SK-N-SH (cell line): Measurements from ENCODE around the gene CCDC57. TPM values are rescaled to one million over a fixed set of nuclear protein-coding genes. Genes with fewer than 3 reads are reported as not detected.

Experiments
- CTCF ChIA-PET: fragments of 300-600, 350-600 bp; formaldehyde crosslinking; extraction: SDS; loops from one replicate; lab custom pipeline; 2021; lab: Yijun Ruan, JAX
- POLR2A ChIA-PET: fragments of 350-600 bp; sonication (Branson Sonifier 250); formaldehyde crosslinking; extraction: SDS; loops from one replicate; lab custom pipeline; 2020; ENCODE audit warnings: antibody characterized with exemption, inconsistent platforms; lab: Yijun Ruan, JAX
- DNase-seq: peaks from one replicate; pipeline ENCODE4 v3.0.0; 2012
- H2AFZ ChIP-seq: fragments of 200-600 bp; sonication (generic); 2 replicates; pipeline ENCODE4 v1.8.1; 2016; ENCODE audit warnings: antibody characterized with exemption, mild to moderate bottlenecking, low read depth
- H3F3A ChIP-seq: fragments of 200-600 bp; sonication (generic); replicated peaks from 2 replicates; pipeline ENCODE3; 2016; ENCODE audit warnings: antibody characterized with exemption, mild to moderate bottlenecking; ENCODE audit not compliant: insufficient read depth
- H3K27ac ChIP-seq, 2 experiments: fragments of 200-500 bp in 1 of 2; fragments of 200-600 bp in 1 of 2; sonication (Bioruptor generic) in 1 of 2; sonication (generic), shearing (Covaris generic) in 1 of 2; 2 replicates each; pipeline versions ENCODE4 v1.5.1 to v1.6.1; 2014 to 2016; ENCODE audit warnings: low read depth in 2 of 2, inconsistent platforms in 1 of 2, low read length in 1 of 2, mild to moderate bottlenecking in 1 of 2, mixed read lengths in 1 of 2
- H3K27me3 ChIP-seq: fragments of 200-600 bp; sonication (generic), shearing (Covaris generic); 2 replicates; pipeline ENCODE4 v1.6.1; 2016; ENCODE audit warnings: mixed run types; ENCODE audit not compliant: insufficient read depth
- H3K36me3 ChIP-seq, 2 experiments: fragments of 200-500 bp in 1 of 2; fragments of 200-600 bp in 1 of 2; sonication (Bioruptor generic) in 1 of 2; sonication (generic) in 1 of 2; replicated peaks in 1 of 2; 2 replicates each; pipeline versions ENCODE3 to v1.5.1; 2014 to 2016; ENCODE audit warnings: low read length in 1 of 2, mild to moderate bottlenecking in 1 of 2; ENCODE audit not compliant: insufficient read depth in 2 of 2, control insufficient read depth in 1 of 2
- H3K4me1 ChIP-seq, 2 experiments: fragments of 200-500 bp in 1 of 2; fragments of 200-600 bp in 1 of 2; sonication (Bioruptor generic) in 1 of 2; sonication (generic), shearing (Covaris generic) in 1 of 2; 2 replicates each; pipeline versions ENCODE4 v1.5.1 to v1.6.1; 2014 to 2016; ENCODE audit warnings: low read depth in 1 of 2, low read length in 1 of 2, mixed run types in 1 of 2; ENCODE audit not compliant: insufficient read depth in 2 of 2, control insufficient read depth in 1 of 2
- H3K4me2 ChIP-seq: fragments of 200-600 bp; sonication (generic), shearing (Covaris generic); 2 replicates; pipeline ENCODE4 v1.6.1; 2017; ENCODE audit warnings: mixed run types
- H3K4me3 ChIP-seq, 2 experiments: fragments of 200-500 bp in 1 of 2; fragments of 200-600 bp in 1 of 2; sonication (Bioruptor generic) in 1 of 2; sonication (generic), shearing (Covaris generic) in 1 of 2; 2 replicates each; pipeline versions ENCODE4 v1.5.1 to v1.8.1; 2014 to 2016; ENCODE audit warnings: low read depth in 2 of 2, inconsistent platforms in 1 of 2, low read length in 1 of 2, mild to moderate bottlenecking in 1 of 2, mixed read lengths in 1 of 2, moderate library complexity in 1 of 2
- H3K79me2 ChIP-seq: fragments of 200-600 bp; sonication (generic); 2 replicates; pipeline ENCODE4 v1.8.1; 2017; ENCODE audit warnings: mild to moderate bottlenecking; ENCODE audit not compliant: insufficient read depth
- H3K9ac ChIP-seq: fragments of 200-600 bp; sonication (generic); 2 replicates; pipeline ENCODE4 v1.6.1; 2017; ENCODE audit warnings: mixed run types
- H3K9me2 ChIP-seq: fragments of 200-600 bp; sonication (generic); 2 replicates; pipeline ENCODE4 v1.6.1; 2017; ENCODE audit warnings: mixed run types
- H3K9me3 ChIP-seq: fragments of 200-600 bp; sonication (generic); 2 replicates; pipeline ENCODE4 v1.6.1; 2017; ENCODE audit warnings: mixed run types, mild to moderate bottlenecking, moderate library complexity
- H4K20me1 ChIP-seq: fragments of 200-600 bp; sonication (generic); 2 replicates; pipeline ENCODE4 v1.6.1; 2017; ENCODE audit warnings: mild to moderate bottlenecking, mixed run types; ENCODE audit not compliant: insufficient read depth
- CHD2 ChIP-seq: fragments of 150-350 bp; IDR thresholded peaks from 2 replicates; pipeline ENCODE4 v1.6.1; 2018; ENCODE audit warnings: low read length; ENCODE audit not compliant: partially characterized antibody
- CTCF ChIP-seq: fragments of 200-600 bp; sonication (generic); IDR thresholded peaks from 2 replicates; pipeline ENCODE4 v1.6.1; 2017; ENCODE audit warnings: antibody characterized with exemption, mild to moderate bottlenecking, moderate library complexity
- EP300 ChIP-seq, 2 experiments: IDR thresholded peaks; 2 replicates each; pipeline versions ENCODE4 v1.4.0 to v1.6.1; 2012; ENCODE audit warnings: borderline replicate concordance in 1 of 2, low read depth in 1 of 2, low read length in 1 of 2
- FOXM1 ChIP-seq: IDR thresholded peaks from 2 replicates; pipeline ENCODE4 v1.4.0; 2012; ENCODE audit warnings: low read depth, mild to moderate bottlenecking
- GABPA ChIP-seq: IDR thresholded peaks from 2 replicates; pipeline ENCODE4 v1.4.0; 2012; ENCODE audit warnings: low read depth, mild to moderate bottlenecking
- GATA2 ChIP-seq: sonication (generic); formaldehyde crosslinking; IDR thresholded peaks from 2 replicates; pipeline ENCODE4 v1.5.0; 2020; ENCODE audit warnings: mild to moderate bottlenecking, missing genetic modification reagents
- IRF3 ChIP-seq: fragments of 150-350 bp; IDR thresholded peaks from 2 replicates; pipeline ENCODE4 v1.6.1; 2016; ENCODE audit warnings: mild to moderate bottlenecking, low read depth, low read length
- MEF2A ChIP-seq: IDR thresholded peaks from 2 replicates; pipeline ENCODE4 v1.4.0; 2012; ENCODE audit warnings: low read depth, borderline replicate concordance
- POLR2AphosphoS5 ChIP-seq: IDR thresholded peaks from 2 replicates; pipeline ENCODE4 v1.6.1; 2012; ENCODE audit warnings: low read depth, low read length
- RCOR1 ChIP-seq: fragments of 150-350 bp; IDR thresholded peaks from 2 replicates; pipeline ENCODE4 v1.6.1; 2017; ENCODE audit warnings: antibody characterized with exemption, low read length
- RFX5 ChIP-seq: IDR thresholded peaks from 2 replicates; pipeline ENCODE4 v1.6.1; 2012; ENCODE audit warnings: mild to moderate bottlenecking, improper control_type of control experiment, low read length
- RXRA ChIP-seq: IDR thresholded peaks from 2 replicates; pipeline ENCODE4 v1.4.0; 2012; ENCODE audit warnings: low read depth, mild to moderate bottlenecking, borderline replicate concordance
- SIN3A ChIP-seq: IDR thresholded peaks from 2 replicates; pipeline ENCODE4 v1.6.1; 2012; ENCODE audit warnings: low read depth, mild to moderate bottlenecking, low read length, moderate library complexity, borderline replicate concordance
- SMC3 ChIP-seq: IDR thresholded peaks from 2 replicates; pipeline ENCODE4 v1.6.1; 2012; ENCODE audit warnings: low read depth, low read length, improper control_type of control experiment
- TAF1 ChIP-seq: IDR thresholded peaks from 2 replicates; pipeline ENCODE4 v1.6.1; 2012; ENCODE audit warnings: low read depth, mild to moderate bottlenecking, low read length, moderate library complexity, borderline replicate concordance
- TCF12 ChIP-seq: IDR thresholded peaks from 2 replicates; pipeline ENCODE4 v1.4.0; 2012
- TEAD4 ChIP-seq: IDR thresholded peaks from 2 replicates; pipeline ENCODE4 v1.4.0; 2012; ENCODE audit warnings: mild to moderate bottlenecking, borderline replicate concordance; ENCODE audit not compliant: insufficient read depth
- WGBS: methylation state at CpG from one replicate; pipeline ENCODE4 v1.1.6; 2017; ENCODE audit warnings: low lambda C conversion rate; 5-methylcytosine and 5-hydroxymethylcytosine counted together
- polyA plus RNA-seq, 3 experiments: library from polyadenylated mRNA; depleted of rRNA; stranded (reverse); fragments of >200 nt; gene quantifications; 2 replicates each; pipeline ENCODE4 v1.2.3, GENCODE V29; 2012
- TF ChIP-seq, protein P1 (sequence below): IDR thresholded peaks from 2 replicates; pipeline ENCODE4 v1.4.0; 2012; ENCODE audit warnings: low read depth

CCDC57 gene
- polyA plus RNA-seq, 1 of the 3 experiments (the other 2 are of a cell fraction): 68.6 TPM

DNA sequence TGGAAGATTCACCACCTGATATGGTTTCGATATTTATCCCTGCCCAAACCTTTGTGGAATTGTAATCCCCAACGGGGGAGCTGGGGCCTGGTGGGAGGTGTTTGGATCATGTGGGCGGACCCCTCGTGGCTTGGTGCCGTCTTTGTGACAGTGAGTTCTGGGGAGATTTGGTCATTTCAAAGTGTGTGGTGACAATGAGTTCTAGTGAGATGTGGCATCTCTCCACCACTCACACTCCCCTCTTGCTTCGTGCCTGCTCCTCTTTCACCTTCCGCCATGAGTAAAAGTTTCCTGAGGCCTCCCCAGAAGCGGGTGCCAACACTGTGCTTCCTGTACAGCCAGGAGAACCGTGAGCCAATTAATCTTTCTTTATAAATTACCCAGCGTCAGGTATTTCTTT is 9.7 kb downstream of the CCDC57 start:
- H3K9me2 ChIP-seq: no peaks in the 10 kb centered on the region
- 87% methylated on average over 10 of the region's 10 CpGs for WGBS

More for the DNA sequence above, 9.7 kb downstream of the CCDC57 start:
- Histone ChIP-seq H3K36me3 (peaks cover 19 to 23% of the 10 kb centered on the region in 2 experiments), H3K9me3 (no peaks in the 10 kb centered on the region), H3K4me1 (peaks cover 15 to 19% of the 10 kb centered on the region in 2 experiments; a peak in 3 of 4 replicates), H3K27me3 (no peaks in the 10 kb centered on the region), H3K9ac (no peak overlapping the region), H3K79me2 (peaks cover 17% of the 10 kb centered on the region; the same call in 1 of the 2 replicates), H3K4me2 (no peak overlapping the region), H4K20me1 (0 out of 2 replicates have a peak, but pooled peaks cover 3% of the 10 kb centered on the region), H3F3A (peaks cover 24% of the 10 kb centered on the region), H3K27ac (no peak overlapping the region)
- POLR2A ChIA-PET: interaction anchor here (0.5 kb wide), 1 partner anchor 12 kb away, joined by 3 read pairs; no protein-coding TSS in a partner anchor
- peak; percentile 10 for DNase-seq
- no peak for TF ChIP-seq IRF3
- no peak for TF ChIP-seq RCOR1
- no peak for TF ChIP-seq GABPA
- TF ChIP-seq RXRA: no peak
- TF ChIP-seq FOXM1: no peak
- no peak for TF ChIP-seq CTCF
- no peak for TF ChIP-seq TCF12
- TF ChIP-seq SIN3A: no peak
- no peak for TF ChIP-seq CHD2
- TF ChIP-seq RFX5: no peak
- TF ChIP-seq MEF2A: no peak
- TF ChIP-seq POLR2AphosphoS5: no peak
- no peak for TF ChIP-seq TAF1
- TF ChIP-seq GATA2 (CRISPR knock-in tag): no peak
- no peak for TF ChIP-seq EP300 (IDR thresholded peaks at IDR 0.05; ENCODE audit: borderline replicate concordance in 1 of 2, low read depth in 1 of 2, low read length in 1 of 2)
- TF ChIP-seq, protein P1, sequence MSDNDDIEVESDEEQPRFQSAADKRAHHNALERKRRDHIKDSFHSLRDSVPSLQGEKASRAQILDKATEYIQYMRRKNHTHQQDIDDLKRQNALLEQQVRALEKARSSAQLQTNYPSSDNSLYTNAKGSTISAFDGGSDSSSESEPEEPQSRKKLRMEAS: no peak
- no peak for TF ChIP-seq SMC3
- no peak for TF ChIP-seq TEAD4
- TF ChIP-seq, all 33 proteins: peak for 0
- no peak overlapping the region for H2AFZ ChIP-seq
- H3K4me3 ChIP-seq: no peak overlapping the region
- CTCF ChIA-PET: interaction anchor here (1.0 to 1.5 kb wide), 3 partner anchors 19 to 49 kb away, joined by 3 to 6 read pairs (median 3); no protein-coding TSS in a partner anchor
